ENCODE results near the gene PRSS50.
"Not testable (repeated sequence)": the region's sequence is repeated elsewhere in the genome, so short reads cannot be mapped to it uniquely, and the experiment has no call there.

The PRSS50 gene

DNA sequence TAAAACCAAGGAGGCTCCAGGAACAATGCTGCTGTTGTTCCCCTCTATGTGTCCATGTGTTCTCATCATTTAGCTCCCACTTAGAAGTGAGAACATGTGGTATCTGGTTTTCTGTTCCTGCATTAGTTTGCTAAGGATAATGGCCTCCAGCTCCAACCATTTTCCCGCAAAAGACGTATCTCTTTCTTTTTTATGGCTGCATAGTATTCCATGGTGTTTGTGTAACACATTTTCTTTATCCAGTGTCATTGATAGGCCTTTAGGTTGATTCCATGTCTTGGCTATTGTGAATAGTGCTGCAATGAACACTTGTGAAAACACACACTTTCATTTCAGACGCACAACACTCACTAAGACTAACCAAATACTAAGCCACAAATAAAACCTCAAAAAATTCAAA, 21.9 kb upstream of the PRSS50 start:
- not testable (repeated sequence) for H4K91ac ChIP-seq (ENCODE audit: low read depth, low read length, poor library complexity); H2AK5ac ChIP-seq (ENCODE audit: low read depth, low read length); H2AFZ ChIP-seq (ENCODE audit: low read length); H3K4me2 ChIP-seq (ENCODE audit: insufficient read depth, low read length, poor library complexity, severe bottlenecking); H3K4ac ChIP-seq (ENCODE audit: low read length); H3K4me1 ChIP-seq (ENCODE audit: control insufficient read depth in 2 of 2, insufficient read depth in 1 of 2, low read depth in 1 of 2, low read length in 2 of 2); H3K27ac ChIP-seq (replicated peaks; ENCODE audit: low read length); H3K18ac ChIP-seq (ENCODE audit: low read length); H2BK5ac ChIP-seq (ENCODE audit: low read length); H3K36me3 ChIP-seq (replicated peaks in 1 of 2; ENCODE audit: control insufficient read depth in 2 of 2, insufficient read depth in 2 of 2, low read length in 2 of 2); H3K9ac ChIP-seq (ENCODE audit: low read depth, low read length, poor library complexity); H3K23ac ChIP-seq (ENCODE audit: low read depth, low read length, poor library complexity); H2BK12ac ChIP-seq (ENCODE audit: low read length); H3K14ac ChIP-seq (ENCODE audit: low read length); H2BK120ac ChIP-seq (ENCODE audit: low read depth, low read length); H3K27me3 ChIP-seq (ENCODE audit: control insufficient read depth in 3 of 3, insufficient read depth in 3 of 3, low read depth in 1 of 3, low read length in 3 of 3); H2BK15ac ChIP-seq (ENCODE audit: low read length); H3K79me1 ChIP-seq (ENCODE audit: low read depth, low read length); H4K8ac ChIP-seq (ENCODE audit: low read depth, low read length); H3K4me3 ChIP-seq (ENCODE audit: low read length in 2 of 2); H3K9me3 ChIP-seq (replicated peaks in 1 of 2; ENCODE audit: control insufficient read depth in 2 of 2, insufficient read depth in 1 of 2, low read depth in 1 of 2, low read length in 2 of 2); DNase-seq (ENCODE audit: low spot score)
- WGBS, 2 donors (ENCODE audit: extremely low coverage in 2 of 2, insufficient read length in 2 of 2, insufficient replicate concordance in 1 of 2) = no CpG with 5 or more reads among the region's 3 CpGs

- no peak overlapping the region for H3K9ac ChIP-seq (ENCODE audit: low read depth, low read length, poor library complexity)
- H2AFZ ChIP-seq (ENCODE audit: low read length) = no peak overlapping the region
- no CpG with 5 or more reads among the region's 4 CpGs for WGBS, 2 donors (ENCODE audit: extremely low coverage in 2 of 2, insufficient read length in 2 of 2, insufficient replicate concordance in 1 of 2)
- no peak overlapping the region for H3K4me2 ChIP-seq (ENCODE audit: insufficient read depth, low read length, poor library complexity, severe bottlenecking)
- H3K27ac ChIP-seq (replicated peaks; ENCODE audit: low read length) = no peak overlapping the region
- no peak overlapping the region for H3K4me3 ChIP-seq (ENCODE audit: low read length in 2 of 2)
- H3K9me3 ChIP-seq (replicated peaks in 1 of 2; ENCODE audit: control insufficient read depth in 2 of 2, insufficient read depth in 1 of 2, low read depth in 1 of 2, low read length in 2 of 2) = no peaks in the 10 kb centered on the region
- H3K4me1 ChIP-seq (ENCODE audit: control insufficient read depth in 2 of 2, insufficient read depth in 1 of 2, low read depth in 1 of 2, low read length in 2 of 2) = no peaks in the 10 kb centered on the region
- H4K91ac ChIP-seq (ENCODE audit: low read depth, low read length, poor library complexity) = no peak overlapping the region
- H3K27me3 ChIP-seq (ENCODE audit: control insufficient read depth in 3 of 3, insufficient read depth in 3 of 3, low read depth in 1 of 3, low read length in 3 of 3) = no peaks in the 10 kb centered on the region
- H3K36me3 ChIP-seq (replicated peaks in 1 of 2; ENCODE audit: control insufficient read depth in 2 of 2, insufficient read depth in 2 of 2, low read length in 2 of 2) = no peaks in the 10 kb centered on the region
- no peaks in the 10 kb centered on the region for H3K79me1 ChIP-seq (ENCODE audit: low read depth, low read length)
- no peak overlapping the region for H2BK5ac ChIP-seq (ENCODE audit: low read length)
- H2BK120ac ChIP-seq (ENCODE audit: low read depth, low read length) = no peak overlapping the region
- no peak overlapping the region for H3K4ac ChIP-seq (ENCODE audit: low read length)
- H2AK5ac ChIP-seq (ENCODE audit: low read depth, low read length) = no peak overlapping the region
- DNase-seq (ENCODE audit: low spot score) = no peak
- H3K18ac ChIP-seq (ENCODE audit: low read length) = no peak overlapping the region
- no peak overlapping the region for H3K23ac ChIP-seq (ENCODE audit: low read depth, low read length, poor library complexity)
- no peak overlapping the region for H2BK15ac ChIP-seq (ENCODE audit: low read length)
- no peak overlapping the region for H2BK12ac ChIP-seq (ENCODE audit: low read length)
- H4K8ac ChIP-seq (ENCODE audit: low read depth, low read length) = no peak overlapping the region
- no peak overlapping the region for H3K14ac ChIP-seq (ENCODE audit: low read length)
Observed at GRCh38 chr3:46737329-46737731, 19.7 kb upstream of the PRSS50 start.

DNA sequence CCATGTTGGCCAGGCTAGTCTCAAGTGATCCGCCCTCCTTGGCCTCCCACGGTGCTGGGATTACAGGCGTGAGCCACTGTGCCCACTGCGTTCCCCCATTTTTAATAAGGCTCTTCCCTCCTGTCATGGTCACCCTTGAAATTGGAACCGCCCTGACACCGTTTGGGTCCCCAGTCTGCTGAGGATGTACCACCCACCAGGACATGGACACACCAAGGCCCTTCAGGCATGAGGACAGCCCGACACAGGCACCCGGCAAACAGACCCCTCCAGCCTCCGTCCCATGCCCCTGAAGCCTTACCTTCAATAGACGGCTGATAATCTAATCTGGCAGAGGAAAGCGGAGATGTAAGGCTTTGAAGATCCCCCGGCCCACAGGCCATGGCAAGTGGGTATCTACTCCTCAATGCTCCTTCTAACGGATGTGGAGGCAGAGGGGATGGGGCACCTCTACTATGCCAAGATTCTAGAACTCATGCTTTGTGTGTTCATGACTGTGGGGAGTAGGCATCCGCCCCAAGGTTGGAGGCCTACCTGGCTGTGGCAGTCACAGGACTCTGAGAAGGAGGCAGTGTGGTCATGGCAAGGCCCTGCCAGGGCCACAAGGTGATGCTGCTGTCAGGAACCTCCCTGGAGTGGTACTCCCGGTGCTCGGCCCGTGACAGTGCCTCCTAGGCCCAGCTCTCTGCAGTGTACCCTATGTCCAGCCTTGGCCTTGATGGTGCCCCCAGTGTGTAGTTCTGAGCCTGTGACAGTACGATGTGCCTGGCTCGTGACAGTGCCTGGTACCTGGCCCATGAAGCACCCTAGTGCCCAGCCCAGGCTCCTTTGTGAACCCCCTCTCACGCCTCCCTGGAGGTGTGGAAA, 18.6 kb upstream of the PRSS50 start:
- Histone ChIP-seq H2AFZ (ENCODE audit: low read length) (no peak overlapping the region), H3K4ac (ENCODE audit: low read length) (no peak overlapping the region), H3K4me2 (ENCODE audit: insufficient read depth, low read length, poor library complexity, severe bottlenecking) (no peak overlapping the region), H3K9me3 (replicated peaks in 1 of 2; ENCODE audit: control insufficient read depth in 2 of 2, insufficient read depth in 1 of 2, low read depth in 1 of 2, low read length in 2 of 2) (no peaks in the 10 kb centered on the region), H3K18ac (ENCODE audit: low read length) (peak overlapping the region; percentile 54), H4K91ac (ENCODE audit: low read depth, low read length, poor library complexity) (no peak overlapping the region), H2BK5ac (ENCODE audit: low read length) (no peak overlapping the region), H3K14ac (ENCODE audit: low read length) (no peak overlapping the region), H2BK15ac (ENCODE audit: low read length) (no peak overlapping the region), H3K23ac (ENCODE audit: low read depth, low read length, poor library complexity) (no peak overlapping the region), H3K27ac (replicated peaks; ENCODE audit: low read length) (no peak overlapping the region), H2AK5ac (ENCODE audit: low read depth, low read length) (peak overlapping the region; percentile 24), H3K79me1 (ENCODE audit: low read depth, low read length) (no peaks in the 10 kb centered on the region), H2BK120ac (ENCODE audit: low read depth, low read length) (no peak overlapping the region), H3K4me3 (ENCODE audit: low read length in 2 of 2) (no peak overlapping the region), H3K36me3 (replicated peaks in 1 of 2; ENCODE audit: control insufficient read depth in 2 of 2, insufficient read depth in 2 of 2, low read length in 2 of 2) (no peaks in the 10 kb centered on the region), H4K8ac (ENCODE audit: low read depth, low read length) (no peak overlapping the region), H3K9ac (ENCODE audit: low read depth, low read length, poor library complexity) (no peak overlapping the region), H3K27me3 (ENCODE audit: control insufficient read depth in 3 of 3, insufficient read depth in 3 of 3, low read depth in 1 of 3, low read length in 3 of 3) (no peaks in the 10 kb centered on the region), H2BK12ac (ENCODE audit: low read length) (no peak overlapping the region), H3K4me1 (ENCODE audit: control insufficient read depth in 2 of 2, insufficient read depth in 1 of 2, low read depth in 1 of 2, low read length in 2 of 2) (no peaks in the 10 kb centered on the region)
- no peak for DNase-seq (ENCODE audit: low spot score)
- WGBS, 2 donors (ENCODE audit: extremely low coverage in 2 of 2, insufficient read length in 2 of 2, insufficient replicate concordance in 1 of 2) = no CpG with 5 or more reads among the region's 20 CpGs

DNA sequence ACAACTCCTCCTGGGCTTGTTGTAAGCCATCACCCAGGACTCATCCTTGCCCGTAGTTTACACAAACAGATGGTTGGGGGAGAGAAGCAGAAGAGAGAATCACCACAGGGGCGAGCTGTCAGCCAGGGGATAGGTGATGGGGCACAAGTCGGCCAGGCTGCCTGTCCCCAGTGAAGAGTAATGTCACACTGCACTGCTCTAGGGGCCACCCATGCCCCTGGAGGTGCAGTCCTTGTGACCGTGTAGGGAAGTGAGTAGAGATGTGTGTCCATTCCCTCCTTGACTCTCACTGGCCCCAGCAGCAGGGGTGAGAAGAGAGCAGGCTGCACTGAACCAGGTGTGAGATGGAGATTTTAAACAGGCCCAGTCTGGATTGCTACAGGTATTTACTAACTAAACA, 17.1 kb upstream of the PRSS50 start:
- WGBS, 2 donors (ENCODE audit: extremely low coverage in 2 of 2, insufficient read length in 2 of 2, insufficient replicate concordance in 1 of 2) = no CpG with 5 or more reads among the region's 4 CpGs

More for the DNA sequence above, 17.1 kb upstream of the PRSS50 start:
- peak overlapping the region in 1 of 2 donors; percentile 4 for H3K4me3 ChIP-seq (ENCODE audit: low read length in 2 of 2)
- H3K4me1 ChIP-seq (ENCODE audit: control insufficient read depth in 2 of 2, insufficient read depth in 1 of 2, low read depth in 1 of 2, low read length in 2 of 2) = no peaks in the 10 kb centered on the region
- H3K4me2 ChIP-seq (ENCODE audit: insufficient read depth, low read length, poor library complexity, severe bottlenecking) = no peak overlapping the region
- no peak overlapping the region for H4K91ac ChIP-seq (ENCODE audit: low read depth, low read length, poor library complexity)
- no peak overlapping the region for H3K14ac ChIP-seq (ENCODE audit: low read length)
- no peak overlapping the region for H3K27ac ChIP-seq (replicated peaks; ENCODE audit: low read length)
- H2AFZ ChIP-seq (ENCODE audit: low read length) = no peak overlapping the region
- no peak overlapping the region for H2BK120ac ChIP-seq (ENCODE audit: low read depth, low read length)
- no peak overlapping the region for H3K4ac ChIP-seq (ENCODE audit: low read length)
- no peaks in the 10 kb centered on the region for H3K9me3 ChIP-seq (replicated peaks in 1 of 2; ENCODE audit: control insufficient read depth in 2 of 2, insufficient read depth in 1 of 2, low read depth in 1 of 2, low read length in 2 of 2)
- H4K8ac ChIP-seq (ENCODE audit: low read depth, low read length) = no peak overlapping the region
- H3K36me3 ChIP-seq (replicated peaks in 1 of 2; ENCODE audit: control insufficient read depth in 2 of 2, insufficient read depth in 2 of 2, low read length in 2 of 2) = no peaks in the 10 kb centered on the region
- no peaks in the 10 kb centered on the region for H3K79me1 ChIP-seq (ENCODE audit: low read depth, low read length)
- no peak overlapping the region for H3K9ac ChIP-seq (ENCODE audit: low read depth, low read length, poor library complexity)
- no peak overlapping the region for H3K23ac ChIP-seq (ENCODE audit: low read depth, low read length, poor library complexity)
- DNase-seq (ENCODE audit: low spot score) = no peak
- H2BK5ac ChIP-seq (ENCODE audit: low read length) = no peak overlapping the region
- no peak overlapping the region for H2BK12ac ChIP-seq (ENCODE audit: low read length)
- no peaks in the 10 kb centered on the region for H3K27me3 ChIP-seq (ENCODE audit: control insufficient read depth in 3 of 3, insufficient read depth in 3 of 3, low read depth in 1 of 3, low read length in 3 of 3)
- H3K18ac ChIP-seq (ENCODE audit: low read length) = no peak overlapping the region
- H2AK5ac ChIP-seq (ENCODE audit: low read depth, low read length) = no peak overlapping the region
- H2BK15ac ChIP-seq (ENCODE audit: low read length) = no peak overlapping the region
